GM12801 (cell line): ENCODE measurements around the gene UVSSA.

Experiments
- CTCF ChIP-seq: IDR thresholded peaks from one replicate; pipeline ENCODE4 v1.5.1; 2011; ENCODE audit warnings: control low read depth; ENCODE audit not compliant: insufficient read length; ENCODE audit errors: extremely low read depth

UVSSA gene

GRCh38 chr4:1360423-1361283, 13.6 kb downstream of the UVSSA start:
- no peak for TF ChIP-seq CTCF

- no peak for TF ChIP-seq CTCF
These were observed 14.4 kb downstream of the UVSSA start for GRCh38 chr4:1361431-1361830.

GRCh38 chr4:1362046-1362445, 15.0 kb downstream of the UVSSA start:
- TF ChIP-seq CTCF, result no peak

GRCh38 chr4:1362521-1362920, 15.5 kb downstream of the UVSSA start:
- no peak for TF ChIP-seq CTCF

GRCh38 chr4:1363513-1363912, 16.5 kb downstream of the UVSSA start:
- no peak for TF ChIP-seq CTCF

GRCh38 chr4:1364217-1364616, 17.2 kb downstream of the UVSSA start:
- TF ChIP-seq CTCF, result no peak

- TF ChIP-seq CTCF, result no peak
These were observed 17.7 kb downstream of the UVSSA start for GRCh38 chr4:1364748-1365147.
